ENCODE measurements around the gene EPB41L5. TPM values are rescaled to one million over a fixed set of nuclear protein-coding genes. Genes with fewer than 3 reads are reported as not detected.

Gene EPB41L5
- total RNA-seq, 1 donor from 2014 or later = 84.0 TPM

DNA sequence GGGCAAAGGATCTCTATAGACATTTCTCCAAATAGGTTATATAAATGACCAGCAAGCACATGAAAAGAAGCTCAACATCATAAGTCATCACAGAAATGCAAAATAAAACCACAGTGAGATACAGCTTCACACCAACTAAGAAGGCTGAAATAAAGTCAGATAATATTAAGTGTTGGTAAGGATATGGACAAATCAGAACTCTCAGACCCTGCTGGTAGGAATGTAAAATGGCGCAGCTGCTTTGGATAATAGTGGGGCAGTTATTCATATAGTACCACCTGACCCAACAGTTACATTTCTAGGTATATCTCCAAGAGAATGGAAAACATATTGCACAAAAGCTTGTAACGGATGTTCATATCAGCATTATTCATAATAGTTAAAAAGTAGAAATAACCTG is 14.0 kb downstream of the EPB41L5 start:
- peaks cover 16% of the 10 kb centered on the region for H4K20me1 ChIP-seq (ENCODE audit: low read depth)
- H3K27me3 ChIP-seq = no peaks in the 10 kb centered on the region
- no peak overlapping the region for H3K4me3 ChIP-seq
- H3K9me3 ChIP-seq (ENCODE audit: low read depth) = peaks cover 13% of the 10 kb centered on the region
- Mint-ChIP-seq H3K4me1 (no peaks in the 10 kb centered on the region), H3K36me3 (peaks cover 63% of the 10 kb centered on the region), H3K27me3 (ENCODE audit: insufficient read depth, low read depth) (peaks cover 8% of the 10 kb centered on the region), H3K27ac (no peak overlapping the region), H3K4me3 (no peak overlapping the region), H3K9me3 (peaks cover 59% of the 10 kb centered on the region)
- TF ChIP-seq EZH2 (IDR thresholded peaks at IDR 0.05) = no peak
- TF ChIP-seq EZH2phosphoT487 (IDR thresholded peaks at IDR 0.05) = no peak
- TF ChIP-seq, protein P1, sequence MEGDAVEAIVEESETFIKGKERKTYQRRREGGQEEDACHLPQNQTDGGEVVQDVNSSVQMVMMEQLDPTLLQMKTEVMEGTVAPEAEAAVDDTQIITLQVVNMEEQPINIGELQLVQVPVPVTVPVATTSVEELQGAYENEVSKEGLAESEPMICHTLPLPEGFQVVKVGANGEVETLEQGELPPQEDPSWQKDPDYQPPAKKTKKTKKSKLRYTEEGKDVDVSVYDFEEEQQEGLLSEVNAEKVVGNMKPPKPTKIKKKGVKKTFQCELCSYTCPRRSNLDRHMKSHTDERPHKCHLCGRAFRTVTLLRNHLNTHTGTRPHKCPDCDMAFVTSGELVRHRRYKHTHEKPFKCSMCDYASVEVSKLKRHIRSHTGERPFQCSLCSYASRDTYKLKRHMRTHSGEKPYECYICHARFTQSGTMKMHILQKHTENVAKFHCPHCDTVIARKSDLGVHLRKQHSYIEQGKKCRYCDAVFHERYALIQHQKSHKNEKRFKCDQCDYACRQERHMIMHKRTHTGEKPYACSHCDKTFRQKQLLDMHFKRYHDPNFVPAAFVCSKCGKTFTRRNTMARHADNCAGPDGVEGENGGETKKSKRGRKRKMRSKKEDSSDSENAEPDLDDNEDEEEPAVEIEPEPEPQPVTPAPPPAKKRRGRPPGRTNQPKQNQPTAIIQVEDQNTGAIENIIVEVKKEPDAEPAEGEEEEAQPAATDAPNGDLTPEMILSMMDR (IDR thresholded peaks at IDR 0.05) = peak; percentile 31
- no peaks in the 10 kb centered on the region for H3K4me1 ChIP-seq
- H3F3A ChIP-seq (ENCODE audit: low read depth) = no peaks in the 10 kb centered on the region
- DNase-seq (ENCODE audit: low spot score) = no peak
- H3K4me2 ChIP-seq = no peak overlapping the region
- H3K79me2 ChIP-seq (ENCODE audit: low read depth) = peaks cover 75% of the 10 kb centered on the region
- no peak overlapping the region for H3K27ac ChIP-seq
- H3K9ac ChIP-seq = no peak overlapping the region
- peaks cover 21% of the 10 kb centered on the region for H3K36me3 ChIP-seq
- H2AFZ ChIP-seq (replicated peaks) = no peak overlapping the region

- H3K36me3 Mint-ChIP-seq = peaks cover 47% of the 10 kb centered on the region
- no peak overlapping the region for H3K4me3 ChIP-seq
- no peak overlapping the region for H3K27ac ChIP-seq
- H3F3A ChIP-seq (ENCODE audit: low read depth) = no peaks in the 10 kb centered on the region
- peaks cover 43% of the 10 kb centered on the region for H3K9me3 Mint-ChIP-seq
- H3K4me1 Mint-ChIP-seq = no peaks in the 10 kb centered on the region
- no peak overlapping the region for H3K4me2 ChIP-seq
- H3K9ac ChIP-seq = no peak overlapping the region
- no peaks in the 10 kb centered on the region for H3K27me3 ChIP-seq
- H2AFZ ChIP-seq (replicated peaks) = no peak overlapping the region
- DNase-seq (ENCODE audit: low spot score) = no peak
- peaks cover 8% of the 10 kb centered on the region for H3K27me3 Mint-ChIP-seq (ENCODE audit: insufficient read depth, low read depth)
- no peak for TF ChIP-seq EZH2 (IDR thresholded peaks at IDR 0.05)
- TF ChIP-seq EZH2phosphoT487 (IDR thresholded peaks at IDR 0.05) = no peak
- TF ChIP-seq, protein P1 (IDR thresholded peaks at IDR 0.05) = no peak
- peaks cover 13% of the 10 kb centered on the region for H3K9me3 ChIP-seq (ENCODE audit: low read depth)
- peaks cover 73% of the 10 kb centered on the region for H3K79me2 ChIP-seq (ENCODE audit: low read depth)
- peaks cover 17% of the 10 kb centered on the region for H3K36me3 ChIP-seq
- no peak overlapping the region for H3K4me3 Mint-ChIP-seq
- peaks cover 31% of the 10 kb centered on the region for H4K20me1 ChIP-seq (ENCODE audit: low read depth)
- H3K4me1 ChIP-seq = no peaks in the 10 kb centered on the region
- H3K27ac Mint-ChIP-seq = no peak overlapping the region
Observed at GRCh38 chr2:120028795-120029194, 15.9 kb downstream of the EPB41L5 start.

DNA sequence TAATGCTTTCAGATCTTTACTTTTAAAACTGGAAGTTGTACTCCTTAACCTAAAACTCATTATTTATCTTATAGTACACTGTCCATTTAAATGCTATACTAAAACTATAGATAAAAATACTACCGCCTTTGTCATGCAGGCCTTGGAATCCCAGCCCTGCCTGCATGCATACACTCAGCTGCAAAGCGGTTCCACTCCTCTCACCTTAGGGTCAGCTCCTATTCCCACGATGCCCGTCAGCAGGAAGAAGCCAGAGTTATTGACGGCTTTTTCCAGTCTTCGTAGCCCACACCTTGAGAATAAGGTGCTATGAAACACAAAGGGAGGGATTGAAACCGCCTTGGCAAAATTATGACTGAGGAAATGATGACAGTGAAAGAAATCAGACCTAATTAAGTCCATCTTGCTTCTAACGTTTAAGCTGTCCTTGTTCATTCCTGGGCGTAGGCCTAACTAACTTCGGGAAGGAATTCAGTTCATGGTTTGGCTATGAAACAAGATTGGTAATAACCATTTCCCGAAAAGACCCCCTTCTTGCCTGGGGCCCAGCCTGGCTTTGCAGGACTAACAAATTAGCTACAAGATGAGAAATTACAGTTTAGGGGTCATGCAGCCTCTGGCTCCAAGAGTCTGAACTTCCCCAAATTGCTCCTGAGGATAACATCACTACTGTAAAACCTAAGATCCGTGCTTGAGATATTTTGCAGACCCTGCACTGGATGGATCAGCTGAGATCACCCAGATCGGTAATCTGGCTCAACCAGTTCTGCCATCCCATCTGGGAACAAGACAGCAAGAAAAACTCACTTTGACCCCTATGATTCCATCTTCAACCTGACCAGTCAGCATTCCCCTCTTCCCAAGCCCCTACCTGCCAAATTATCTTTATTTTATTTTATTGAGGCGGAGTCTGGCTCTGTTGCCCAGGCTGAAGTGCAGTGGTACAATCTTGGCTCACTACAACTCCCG is 17.1 kb downstream of the EPB41L5 start:
- no peak overlapping the region for H2AFZ ChIP-seq (replicated peaks)

More for the DNA sequence above, 17.1 kb downstream of the EPB41L5 start:
- Histone ChIP-seq H3K9ac (no peak overlapping the region), H3K4me3 (no peak overlapping the region), H3F3A (ENCODE audit: low read depth) (no peaks in the 10 kb centered on the region), H3K27ac (no peak overlapping the region), H3K36me3 (peaks cover 16% of the 10 kb centered on the region), H3K4me2 (no peak overlapping the region), H3K79me2 (ENCODE audit: low read depth) (peaks cover 72% of the 10 kb centered on the region), H4K20me1 (ENCODE audit: low read depth) (peaks cover 42% of the 10 kb centered on the region), H3K27me3 (no peaks in the 10 kb centered on the region), H3K9me3 (ENCODE audit: low read depth) (peaks cover 8% of the 10 kb centered on the region), H3K4me1 (no peaks in the 10 kb centered on the region)
- Mint-ChIP-seq H3K4me1 (peaks cover 12% of the 10 kb centered on the region), H3K9me3 (peaks cover 31% of the 10 kb centered on the region), H3K27me3 (ENCODE audit: insufficient read depth, low read depth) (peaks cover 8% of the 10 kb centered on the region), H3K27ac (no peak overlapping the region), H3K4me3 (no peak overlapping the region), H3K36me3 (peaks cover 37% of the 10 kb centered on the region)
- TF ChIP-seq EZH2phosphoT487 (IDR thresholded peaks at IDR 0.05) = no peak
- no peak for TF ChIP-seq EZH2 (IDR thresholded peaks at IDR 0.05)
- TF ChIP-seq, protein P1 (IDR thresholded peaks at IDR 0.05) = no peak
- no peak for DNase-seq (ENCODE audit: low spot score)
